GDM1 (cell line): ENCODE measurements around the gene DENND6A.
"Not testable (repeated sequence)": the region's sequence is repeated elsewhere in the genome, so short reads cannot be mapped to it uniquely, and the experiment has no call there.

ENCODE experiments used
- DNase-seq: peaks from one replicate; lab custom pipeline; 2025; lab: John Stamatoyannopoulos, UW

The DENND6A gene

DNA sequence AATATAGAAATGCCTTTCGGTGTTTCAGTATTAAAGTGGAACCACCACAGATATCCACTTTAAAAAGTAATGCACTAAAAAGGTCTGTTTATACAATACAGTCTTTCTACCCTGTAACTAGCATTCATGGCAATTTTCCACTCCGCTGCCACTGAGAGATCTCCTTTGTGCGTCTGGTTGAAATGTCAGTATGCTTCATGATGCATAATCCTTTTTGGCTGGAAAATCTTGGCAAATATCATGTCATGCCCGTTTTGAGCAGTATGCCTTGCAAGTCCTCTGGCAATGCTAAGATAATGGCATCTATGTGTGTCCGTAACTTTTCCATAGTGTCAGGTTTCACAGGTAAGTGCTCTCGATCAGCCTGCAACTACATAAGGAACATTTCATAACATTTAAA is 64.9 kb downstream of the DENND6A start:
- DNase-seq = no peak

DNA sequence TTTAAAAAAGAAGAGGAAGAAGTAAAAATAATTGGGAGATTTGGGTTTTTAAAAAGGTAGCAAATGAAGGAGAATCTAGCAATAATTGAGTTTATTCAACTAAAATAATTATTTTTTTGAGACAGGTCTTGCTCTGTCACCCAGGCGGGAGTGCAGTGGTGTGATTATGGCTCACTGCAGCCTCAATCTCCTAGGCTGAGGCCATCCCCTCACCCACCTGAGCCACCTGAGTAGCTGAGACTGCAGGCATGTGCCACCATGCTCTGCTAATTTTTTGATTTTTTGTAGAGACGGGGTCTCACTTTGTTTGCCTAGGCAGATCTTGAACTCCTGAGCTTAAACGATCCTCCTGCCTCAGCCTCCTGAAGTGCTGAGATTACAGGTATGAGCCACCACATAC is 68.1 kb downstream of the DENND6A start:
- no peak for DNase-seq

DNA sequence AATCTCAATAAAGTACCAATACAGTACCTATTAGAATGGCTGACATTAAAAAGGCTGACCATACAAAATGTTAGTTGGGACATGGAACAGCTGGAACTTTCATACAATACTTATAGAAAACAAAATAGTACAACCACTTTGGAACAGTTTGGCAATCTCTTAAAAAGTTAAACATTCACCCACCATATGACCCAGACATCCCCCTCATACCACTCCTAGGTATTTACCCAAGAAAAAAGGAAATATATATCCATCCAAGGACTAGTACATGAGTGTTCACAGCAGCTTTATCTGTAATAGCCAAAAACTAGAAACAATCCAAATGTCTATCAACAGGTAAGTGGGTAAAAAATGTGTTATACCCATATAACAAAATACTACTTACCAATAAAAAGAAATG is 70.5 kb downstream of the DENND6A start:
- DNase-seq = no peak

DNA sequence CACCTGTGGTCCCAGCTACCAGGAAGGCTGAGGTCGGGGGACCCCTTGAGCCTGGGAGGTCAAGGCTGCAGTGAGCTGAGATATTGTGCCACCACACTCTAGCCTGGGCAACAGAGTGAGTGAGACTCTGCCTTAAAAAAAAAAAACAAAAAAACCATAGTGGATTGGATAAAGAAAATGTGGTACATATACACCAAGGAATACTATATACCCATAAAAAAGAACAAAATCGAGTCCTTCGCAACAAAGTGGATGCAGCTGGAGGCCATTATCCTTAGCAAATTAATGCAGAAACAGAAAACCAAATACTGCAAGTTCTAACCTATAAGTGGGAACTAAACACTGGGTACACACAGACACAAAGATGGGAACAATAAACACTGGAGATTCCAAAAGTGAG is 75.1 kb downstream of the DENND6A start:
- DNase-seq = no peak

DNA sequence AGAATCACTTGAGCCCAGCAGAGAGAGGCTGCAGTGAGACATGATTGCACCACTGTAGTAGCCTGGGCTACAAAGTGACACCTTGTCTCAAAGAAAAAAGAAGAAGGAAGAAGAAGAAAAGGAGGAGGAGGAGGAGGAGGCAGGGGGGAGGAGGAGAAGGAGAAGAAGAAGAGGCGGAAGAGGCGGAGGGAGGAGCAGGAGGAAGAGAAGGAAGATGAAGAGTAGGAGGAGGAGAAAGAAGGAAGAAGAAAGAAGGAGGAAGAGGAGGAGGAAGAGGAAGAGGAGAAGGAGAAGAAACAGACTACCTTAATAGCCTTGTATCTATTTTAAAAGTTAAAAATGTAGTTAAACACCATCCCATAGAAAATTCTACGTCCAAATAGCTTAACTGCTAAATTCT is 76.6 kb downstream of the DENND6A start:
- DNase-seq = no peak

DNA sequence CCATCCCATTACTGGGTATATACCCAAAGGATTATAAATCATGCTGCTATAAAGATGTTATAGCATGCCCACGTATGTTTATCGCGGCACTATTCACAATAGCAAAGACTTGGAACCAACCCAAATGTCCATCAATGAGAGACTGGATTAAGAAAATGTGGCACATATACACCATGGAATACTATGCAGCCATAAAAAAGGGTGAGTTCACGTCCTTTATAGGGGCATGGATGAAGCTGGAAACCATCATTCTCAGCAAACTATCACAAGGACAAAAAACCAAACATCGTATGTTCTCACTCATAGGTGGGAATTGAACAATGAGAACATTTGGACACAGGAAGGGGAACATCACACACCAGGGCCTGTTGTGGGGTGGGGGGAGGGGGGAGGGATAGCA is 81.0 kb downstream of the DENND6A start:
- DNase-seq = not testable (repeated sequence)

DNA sequence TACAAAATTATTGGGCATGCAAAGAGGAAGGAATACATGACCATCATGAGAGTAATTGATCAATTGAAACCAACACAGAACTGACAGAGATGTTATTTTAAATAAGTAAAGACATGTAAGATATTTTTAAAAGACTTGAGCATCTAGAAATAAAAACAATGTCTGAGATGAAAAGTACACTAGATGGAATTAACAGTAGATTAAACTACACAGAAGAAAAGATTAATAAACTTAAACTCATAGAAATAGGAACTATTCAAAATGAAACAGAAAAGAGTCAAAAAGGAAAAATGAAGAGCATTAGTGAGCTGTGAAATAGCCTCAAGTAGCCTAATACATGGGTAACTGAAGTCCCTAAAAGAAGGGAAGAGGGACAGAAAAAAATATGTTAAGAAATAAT is 87.2 kb downstream of the DENND6A start:
- no peak for DNase-seq

DNA sequence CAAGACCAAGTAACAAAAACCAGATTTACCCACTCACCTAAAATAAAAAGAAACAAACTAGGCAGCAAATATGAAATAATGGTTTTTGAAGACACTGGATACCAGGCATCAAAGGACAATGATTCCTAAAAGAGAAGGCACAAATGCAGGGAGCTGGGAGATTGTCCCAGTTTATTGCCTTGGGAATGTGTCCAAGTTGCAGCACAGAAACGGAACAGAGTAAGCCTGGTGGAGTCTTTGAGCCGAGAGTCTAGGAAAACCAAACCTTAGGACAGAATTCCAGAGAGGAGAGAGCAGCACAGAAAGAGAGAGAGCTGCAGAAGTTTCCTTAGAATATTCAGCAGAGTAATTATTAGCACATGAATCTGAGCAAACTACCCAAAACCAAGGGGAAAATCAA is 87.9 kb downstream of the DENND6A start:
- no peak for DNase-seq

DNA sequence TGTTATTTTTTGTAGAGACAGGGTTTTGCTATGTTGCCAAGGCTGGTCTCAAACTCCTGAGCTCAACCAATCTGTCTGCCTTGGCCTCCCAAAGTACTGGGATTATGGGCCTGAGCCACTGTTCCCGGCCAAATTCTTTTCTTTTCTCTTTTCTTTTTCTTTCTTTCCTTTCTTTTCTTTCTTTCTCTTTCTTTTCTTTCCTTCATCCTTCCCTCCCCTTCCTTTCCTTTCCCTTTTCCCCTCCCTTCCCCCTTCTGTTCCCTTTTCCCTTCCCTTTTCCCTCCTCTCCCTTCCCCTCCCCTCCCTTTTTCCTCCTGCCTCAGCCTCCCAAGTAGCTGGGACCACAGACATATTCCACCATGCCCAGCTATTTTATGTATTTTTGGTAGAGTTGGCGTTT is 92.7 kb downstream of the DENND6A start:
- no peak for DNase-seq

DNA sequence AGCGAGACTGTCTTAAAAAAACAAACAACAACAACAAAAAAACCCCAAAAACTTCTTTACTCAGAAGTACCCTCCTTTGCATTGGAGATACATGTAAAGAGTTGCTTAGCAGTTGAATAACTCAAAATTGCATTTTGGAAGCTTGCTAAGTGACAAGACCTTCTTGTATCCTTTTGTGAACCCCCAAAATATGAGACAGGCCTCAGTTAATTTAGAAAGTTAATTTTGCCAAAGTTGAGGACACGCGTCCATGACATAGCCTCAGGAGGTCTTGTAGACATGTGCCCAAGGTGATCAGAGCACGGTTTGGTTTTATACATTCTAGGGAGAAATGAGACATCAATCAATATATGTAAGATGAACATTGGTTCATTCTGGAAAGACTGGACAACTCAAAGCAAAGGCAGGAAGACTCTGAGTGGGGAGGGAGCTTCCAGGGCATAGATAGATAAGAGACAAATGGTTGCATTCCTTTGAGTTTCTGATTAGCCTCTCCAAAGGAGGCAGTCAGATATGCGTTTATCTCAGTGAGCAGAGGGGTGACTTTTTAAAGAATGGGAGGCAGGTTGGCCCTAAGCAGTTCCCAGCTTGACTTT is 94.0 kb downstream of the DENND6A start:
- no peak for DNase-seq

DNA sequence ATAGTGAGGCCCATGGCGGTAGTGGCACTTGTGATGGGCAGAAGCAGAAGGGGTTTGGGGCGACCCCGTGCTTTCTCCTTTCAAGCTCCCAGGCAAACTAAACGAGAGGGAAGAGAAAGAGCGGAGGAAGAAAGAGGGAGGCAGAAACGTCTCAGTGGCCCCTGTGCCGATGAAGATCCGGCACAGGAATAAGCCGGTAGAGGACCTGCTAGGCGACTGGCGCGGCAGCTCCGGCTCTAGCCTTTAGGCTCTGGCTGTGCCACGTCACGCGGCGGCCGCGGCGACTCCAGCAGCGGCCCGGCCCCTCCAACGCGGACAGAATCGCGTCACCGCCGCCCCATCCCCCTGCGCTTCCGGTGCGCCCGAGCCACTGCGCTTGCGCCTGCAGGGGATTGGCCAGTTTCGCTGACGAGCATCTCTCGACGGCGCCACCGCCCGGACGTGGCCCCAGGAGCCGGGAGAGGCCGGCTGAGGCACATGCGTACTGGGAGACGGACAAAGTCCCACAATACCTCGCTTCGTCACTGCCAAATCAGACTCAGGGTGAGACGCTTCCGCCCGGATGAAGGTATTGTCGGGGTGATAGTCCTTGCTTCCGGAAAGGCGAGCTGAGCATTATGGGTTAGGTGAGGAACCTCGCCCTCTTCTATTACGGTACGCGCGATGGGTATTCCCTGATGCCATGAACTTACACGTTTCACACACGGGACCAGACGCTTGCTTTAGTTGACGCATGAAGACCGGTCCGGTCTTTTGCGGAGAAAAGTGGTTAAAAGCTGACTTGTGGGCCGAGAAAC is 95.6 kb downstream of the DENND6A start, which contains the start of gene ARF4:
ARF4 (minus strand) TSS at position 218 of the 797 bp plus-strand sequence; CDS start at position 14, 204 bp downstream.
- peak; percentile 100 for DNase-seq

DNA sequence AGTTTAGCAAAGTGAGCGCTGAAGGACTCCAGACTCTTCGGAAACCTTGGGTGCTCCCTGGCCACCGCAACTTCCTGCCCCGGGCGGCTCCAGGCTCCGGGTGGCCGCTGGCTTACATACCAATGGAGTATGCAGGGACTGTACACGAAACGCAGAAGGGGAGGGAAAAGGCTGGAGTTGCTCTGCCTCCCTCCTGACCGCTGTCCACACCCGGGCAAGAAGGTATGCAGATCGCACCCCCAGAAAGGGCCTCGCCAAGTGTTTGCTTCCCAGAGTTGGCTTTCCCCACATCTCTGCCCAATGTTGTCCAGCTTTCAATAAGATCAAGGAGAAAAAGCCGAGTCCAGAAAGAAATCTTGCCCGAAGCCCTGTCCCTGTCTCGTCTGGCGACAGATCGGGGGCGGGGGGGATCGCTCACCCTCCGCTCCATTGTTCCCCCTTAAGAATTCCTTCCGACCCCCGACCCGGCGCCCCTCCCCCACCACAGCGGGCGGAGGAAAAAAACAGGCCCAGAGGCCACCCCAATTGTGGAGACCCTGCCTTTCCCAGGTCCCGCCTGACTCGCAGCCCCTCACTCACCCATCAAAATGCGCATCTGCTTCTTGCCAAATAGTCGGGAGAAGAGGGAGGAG is 96.3 kb downstream of the DENND6A start:
- DNase-seq = peak; percentile 35

DNA sequence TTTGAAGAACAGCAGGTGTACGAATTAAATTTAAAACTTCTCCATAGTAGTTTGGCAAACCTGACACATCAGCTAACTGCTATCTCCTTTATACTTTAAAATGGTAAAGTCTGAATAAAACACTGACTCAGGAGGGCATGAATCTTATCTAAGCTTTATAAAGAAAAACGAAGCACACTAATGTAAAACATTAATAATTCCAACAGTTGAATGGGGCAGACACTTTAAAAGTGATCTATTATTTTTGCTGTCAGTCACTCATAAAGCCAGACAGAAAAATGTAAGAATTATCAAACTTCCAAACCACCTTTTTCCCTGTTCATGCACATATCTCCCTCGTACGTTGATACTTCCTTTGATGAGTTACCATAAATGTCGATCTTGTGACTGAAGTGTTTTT is 98.3 kb downstream of the DENND6A start:
- DNase-seq = no peak

DNA sequence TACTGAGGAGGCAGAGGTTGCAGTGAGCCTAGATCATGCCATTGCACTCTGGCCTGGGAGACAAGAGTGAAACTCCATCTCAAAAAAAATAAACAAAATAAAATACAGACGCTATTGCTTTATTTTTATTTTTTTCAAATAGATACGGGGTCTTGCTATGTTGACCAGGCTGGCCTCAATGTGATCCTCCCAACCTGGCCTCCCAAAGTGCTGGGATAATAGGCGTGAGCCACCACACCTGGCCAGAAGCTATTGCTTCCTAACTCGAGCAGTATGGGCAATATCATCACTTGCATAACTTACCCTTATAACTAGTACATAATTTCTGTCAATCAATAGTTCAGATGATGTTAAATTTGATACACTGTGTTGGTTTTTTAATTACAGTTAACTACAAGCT is 98.7 kb downstream of the DENND6A start:
- DNase-seq = no peak

DNA sequence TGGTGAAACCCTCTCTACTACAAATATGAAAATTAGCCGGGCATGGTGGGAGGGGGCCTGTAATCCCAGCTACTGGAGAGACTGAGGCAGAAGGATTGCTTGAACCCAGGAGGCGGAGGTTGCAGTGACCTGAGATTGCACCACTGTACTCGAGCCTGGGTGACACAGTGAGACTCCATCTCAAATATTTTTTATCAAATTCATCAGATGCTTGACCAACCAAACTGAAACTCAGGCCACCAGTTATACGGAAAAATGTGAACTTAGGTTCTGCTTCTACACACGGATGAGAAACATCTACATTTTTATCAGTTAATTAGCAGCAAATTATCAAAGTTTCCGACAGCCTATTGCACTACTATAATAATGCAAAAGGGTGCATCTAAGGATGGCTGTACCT is 100.6 kb downstream of the DENND6A start:
- DNase-seq = no peak

DNA sequence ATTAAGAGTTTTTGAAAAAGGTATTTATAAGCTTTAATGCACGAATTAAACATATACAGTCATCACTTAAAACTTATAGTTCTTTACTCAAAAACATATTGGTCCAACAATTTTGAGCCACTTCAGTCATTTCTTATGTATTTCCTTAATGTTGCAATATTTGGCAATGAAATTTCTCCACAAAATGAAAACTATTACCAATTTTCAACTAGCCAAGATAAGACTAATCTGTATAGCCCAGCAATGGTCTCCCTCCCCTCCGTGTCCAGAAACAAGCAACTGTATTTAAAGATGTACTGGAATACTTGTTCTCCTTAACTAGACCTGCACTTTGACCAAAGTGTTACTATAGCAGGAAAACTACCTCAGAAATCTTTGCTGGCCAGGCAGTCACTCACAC is 105.0 kb downstream of the DENND6A start:
- DNase-seq = no peak

DNA sequence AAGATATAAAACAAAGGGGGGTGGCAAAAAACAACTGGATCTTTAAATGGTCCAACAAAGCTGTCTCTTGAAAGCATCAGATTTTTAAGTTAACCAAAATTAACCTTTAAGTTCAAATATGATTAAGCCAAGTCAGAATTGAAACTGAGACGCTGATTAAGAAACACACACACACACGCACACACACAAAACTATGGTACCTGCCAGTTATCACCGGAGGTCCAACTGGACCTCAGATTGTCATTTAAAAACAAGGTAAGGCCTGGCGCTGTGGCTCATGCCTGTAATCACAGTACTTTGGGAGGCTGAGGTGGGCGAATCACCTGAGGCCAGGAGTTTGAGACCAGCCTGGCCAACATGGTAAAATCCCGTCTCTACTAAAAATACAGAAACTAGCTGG is 106.1 kb downstream of the DENND6A start:
- DNase-seq = no peak

DNA sequence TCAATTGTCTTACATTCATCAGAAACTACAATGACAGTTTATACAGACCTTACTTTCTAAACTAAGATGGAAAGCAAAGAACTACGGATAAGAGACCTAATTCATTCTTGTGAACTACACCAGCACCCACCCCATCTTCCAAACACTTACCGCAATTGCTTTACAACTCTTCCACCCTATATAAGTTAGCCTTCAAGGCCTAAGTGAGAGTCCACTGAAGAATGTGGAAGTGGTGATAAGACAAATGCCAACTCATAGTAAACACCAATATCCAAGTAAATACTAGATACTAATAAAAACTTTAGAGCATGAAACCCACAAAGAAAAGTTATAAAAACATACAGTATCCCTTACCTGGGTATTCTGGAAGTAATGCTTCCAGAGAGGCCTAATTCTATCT is 109.3 kb downstream of the DENND6A start:
- DNase-seq = no peak

DNA sequence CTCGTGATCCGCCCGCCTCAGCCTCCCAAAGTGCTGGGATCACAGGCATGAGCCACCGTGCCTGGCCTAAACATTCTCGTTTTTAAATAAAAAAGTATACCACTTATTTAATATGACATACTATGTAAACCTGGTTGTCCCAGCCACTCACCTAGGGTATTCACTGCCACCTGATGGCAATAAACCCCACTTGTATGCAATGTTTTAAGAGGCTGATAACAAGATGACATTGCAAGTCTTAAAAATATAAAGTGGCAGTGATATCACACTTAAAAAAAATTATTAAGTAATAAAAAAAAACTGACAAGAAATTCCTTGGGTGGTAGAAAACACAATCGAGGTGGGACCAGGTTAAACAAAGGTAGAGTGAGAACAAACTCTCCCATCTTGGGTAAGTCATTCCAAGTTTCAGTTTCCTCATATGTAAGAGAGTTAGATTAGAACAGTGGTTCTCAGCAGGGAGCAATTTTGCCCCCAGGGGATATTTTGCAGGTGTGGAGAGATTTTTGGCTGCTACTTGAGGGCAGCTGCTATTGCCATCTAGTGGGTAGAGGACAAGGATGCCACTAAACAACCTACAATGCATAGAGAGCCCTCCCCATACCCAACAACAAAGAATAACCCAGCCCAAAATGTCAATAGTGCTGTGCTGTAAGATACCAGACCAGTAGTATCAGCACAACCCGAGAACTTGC is 110.3 kb downstream of the DENND6A start:
- no peak for DNase-seq

DNA sequence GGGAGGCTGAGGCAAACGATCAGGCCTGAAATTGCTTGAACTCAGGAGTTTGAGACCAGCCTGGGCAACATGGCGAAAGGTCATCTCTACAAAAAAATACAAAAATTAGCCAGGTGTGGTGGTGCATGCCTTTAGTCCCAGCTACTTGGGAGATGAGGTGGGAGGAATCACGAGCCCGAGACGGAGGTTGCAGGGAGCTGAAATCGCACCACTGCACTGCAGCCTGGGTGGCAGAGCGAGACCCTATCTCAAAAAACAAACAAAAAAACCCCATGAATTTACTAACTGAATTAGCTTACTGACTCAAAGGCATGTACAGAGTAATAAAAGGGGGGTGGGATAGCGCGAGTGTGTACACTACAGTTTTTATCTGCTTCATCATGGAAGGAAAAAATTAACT is 115.1 kb downstream of the DENND6A start:
- no peak for DNase-seq

DNA sequence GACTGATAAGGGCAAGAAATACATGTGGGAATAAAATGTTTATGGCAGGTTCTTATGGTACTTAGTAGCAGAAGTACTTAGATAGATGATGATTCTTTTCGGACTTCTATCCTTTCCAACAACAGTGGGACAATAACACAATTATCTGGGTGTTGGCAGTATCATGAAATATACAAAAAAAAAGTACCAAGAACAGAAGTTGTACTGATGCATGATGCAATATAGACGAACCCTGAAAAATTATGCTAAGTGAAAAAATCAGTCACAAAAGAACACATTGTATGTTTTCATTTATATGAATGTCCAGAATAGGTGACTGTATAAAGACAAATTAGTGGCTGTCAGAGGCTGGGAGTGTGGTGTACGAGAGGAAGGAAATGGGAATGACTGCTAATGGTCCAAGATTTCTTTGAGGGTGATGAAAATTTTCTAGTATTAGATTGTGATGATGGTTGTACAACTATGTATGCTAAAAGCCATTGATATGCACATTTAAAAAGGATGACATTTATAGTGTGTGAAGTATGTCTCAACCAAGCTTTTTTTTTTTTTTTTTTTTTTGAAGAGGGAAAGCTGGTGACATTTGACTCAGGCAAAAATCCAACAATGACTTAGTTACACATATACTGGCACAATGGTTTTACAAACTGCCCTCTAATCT is 116.8 kb downstream of the DENND6A start:
- DNase-seq = no peak
